SK-N-MC (cell line): ENCODE results near the gene FLNA.

Experiments
- DNase-seq: peaks from one replicate; pipeline ENCODE4 v3.0.0-alpha.2; 2011; ENCODE audit warnings: low read depth, low spot score
- H3K27ac ChIP-seq: fragments of 200-600 bp; sonication (generic); 2 replicates; pipeline ENCODE4 v1.5.1; 2016; ENCODE audit warnings: mixed run types
- H3K36me3 ChIP-seq: fragments of 200-600 bp; sonication (generic); 2 replicates; pipeline ENCODE4 v1.6.1; 2017; ENCODE audit warnings: antibody characterized with exemption, low read length, mixed read lengths; ENCODE audit not compliant: insufficient read depth
- H3K4me3 ChIP-seq: fragments of 200-600 bp; sonication (generic); 2 replicates; pipeline ENCODE4 v1.5.1; 2016
- H3K9ac ChIP-seq: fragments of 200-600 bp; sonication (generic); 2 replicates; pipeline ENCODE4 v1.8.0; 2017; ENCODE audit warnings: mixed run types, mixed read lengths; ENCODE audit not compliant: insufficient read length
- H3K9me3 ChIP-seq: fragments of 200-600 bp; sonication (generic); 2 replicates; pipeline ENCODE4 v1.6.1; 2017; ENCODE audit warnings: low read depth, mild to moderate bottlenecking, antibody characterized with exemption, low read length, moderate library complexity, mixed read lengths
- EZH2 ChIP-seq: fragments of 200-600 bp; sonication (generic); IDR thresholded peaks from one replicate; pipeline ENCODE4 v1.6.1; 2017; ENCODE audit warnings: antibody characterized with exemption
- FOXP2 ChIP-seq: optimal IDR thresholded peaks from 2 replicates; pipeline ENCODE3; 2011; ENCODE audit warnings: mild to moderate bottlenecking, moderate library complexity; ENCODE audit not compliant: insufficient read depth; ENCODE audit errors: extremely low read length, control extremely low read depth
- POLR2AphosphoS5 ChIP-seq: IDR thresholded peaks from 2 replicates; pipeline ENCODE4 v1.6.1; 2012; ENCODE audit warnings: mild to moderate bottlenecking, low read depth, low read length, borderline replicate concordance

Gene FLNA

DNA sequence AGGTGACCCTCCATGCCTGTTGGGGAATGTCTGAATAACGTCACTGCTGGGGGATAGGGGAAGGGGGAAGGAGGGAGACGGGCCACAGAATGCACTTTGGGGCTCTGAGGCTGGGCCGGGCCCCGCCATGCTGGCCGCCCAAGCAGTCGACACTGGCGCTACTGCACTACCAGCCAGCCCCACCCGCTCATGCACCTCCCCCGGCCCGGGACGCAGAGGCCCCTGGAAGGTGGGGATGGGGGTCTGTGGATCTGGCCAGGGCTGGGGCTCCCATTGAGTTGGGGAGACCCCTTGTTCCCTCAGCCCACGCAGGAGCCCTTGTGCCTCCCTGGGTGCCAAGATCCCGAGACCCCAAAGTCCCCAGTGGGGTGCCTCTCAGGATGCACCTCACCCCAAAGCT, 17.8 kb downstream of the FLNA start:
- Histone ChIP-seq H3K36me3 (peaks cover 91% of the 10 kb centered on the region), H3K9ac (no peak overlapping the region), H3K27ac (no peak overlapping the region), H3K4me3 (no peak overlapping the region), H3K9me3 (no peaks in the 10 kb centered on the region)
- DNase-seq = no peak
- TF ChIP-seq EZH2 (no peak), POLR2AphosphoS5 (no peak), FOXP2 (no peak)

DNA sequence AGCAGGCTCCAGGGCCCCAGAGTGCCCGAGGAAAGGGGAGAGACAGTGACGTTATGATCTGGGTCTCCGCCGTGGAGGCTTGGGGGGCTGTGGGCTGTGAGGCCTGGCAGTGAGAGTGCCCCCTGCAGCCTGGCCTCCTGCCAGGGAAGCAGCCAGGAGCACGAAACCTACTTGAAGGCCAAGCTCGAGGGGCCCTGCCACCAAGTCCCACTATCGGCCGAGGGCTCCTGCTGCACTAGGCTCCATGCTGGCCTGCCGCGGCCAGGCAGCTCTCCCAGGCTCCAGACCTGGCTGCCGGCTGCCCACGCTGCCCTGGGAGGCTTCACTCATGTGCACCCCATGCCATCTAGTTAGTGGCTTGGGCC, 18.7 kb downstream of the FLNA start:
- Histone ChIP-seq H3K27ac (no peak overlapping the region), H3K4me3 (no peak overlapping the region), H3K9ac (no peak overlapping the region), H3K9me3 (no peaks in the 10 kb centered on the region), H3K36me3 (peaks cover 91% of the 10 kb centered on the region; the same call in 1 of the 2 replicates)
- no peak for DNase-seq
- TF ChIP-seq EZH2 (no peak), POLR2AphosphoS5 (no peak), FOXP2 (no peak)

DNA sequence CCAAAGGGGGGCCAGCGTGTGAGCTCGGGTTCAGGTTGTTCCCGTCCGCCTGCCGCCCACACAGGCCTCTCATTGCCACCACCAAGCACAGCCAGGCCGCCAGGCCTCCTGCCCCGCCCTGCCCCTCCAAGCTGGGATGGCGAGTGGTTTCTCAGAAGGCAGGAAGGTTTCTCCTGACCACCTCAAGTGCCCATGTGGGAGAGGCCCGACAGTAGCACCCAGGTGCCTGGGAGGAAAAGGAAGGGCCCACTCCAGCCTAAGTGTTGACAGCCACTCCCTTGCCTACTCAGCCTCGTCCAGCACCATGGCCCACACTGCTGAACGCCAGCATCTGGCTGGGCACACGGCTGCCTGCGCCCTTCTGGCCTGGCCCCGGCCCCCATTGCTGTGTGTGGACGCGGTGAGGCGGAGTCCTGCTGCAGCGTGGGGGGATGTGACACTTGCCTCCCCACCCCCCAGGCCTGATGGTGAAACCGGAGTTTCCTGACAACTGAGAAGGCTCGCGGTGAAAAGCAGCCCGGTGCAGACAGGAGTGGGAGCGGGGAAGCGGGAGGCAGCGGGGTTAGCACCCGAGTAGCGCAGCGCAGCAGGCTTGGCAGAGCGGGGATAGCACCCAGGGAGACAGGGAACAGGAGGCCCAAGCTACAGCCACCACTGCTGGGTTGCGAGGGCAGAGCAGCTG, 19.2 kb downstream of the FLNA start:
- no peak overlapping the region for H3K9ac ChIP-seq
- peaks cover 91% of the 10 kb centered on the region; the same call in 1 of the 2 replicates for H3K36me3 ChIP-seq
- H3K4me3 ChIP-seq = no peak overlapping the region
- DNase-seq = no peak
- H3K9me3 ChIP-seq = no peaks in the 10 kb centered on the region
- no peak overlapping the region for H3K27ac ChIP-seq
- TF ChIP-seq FOXP2 (no peak), EZH2 (no peak), POLR2AphosphoS5 (no peak; the same call in 1 of the 2 replicates)

DNA sequence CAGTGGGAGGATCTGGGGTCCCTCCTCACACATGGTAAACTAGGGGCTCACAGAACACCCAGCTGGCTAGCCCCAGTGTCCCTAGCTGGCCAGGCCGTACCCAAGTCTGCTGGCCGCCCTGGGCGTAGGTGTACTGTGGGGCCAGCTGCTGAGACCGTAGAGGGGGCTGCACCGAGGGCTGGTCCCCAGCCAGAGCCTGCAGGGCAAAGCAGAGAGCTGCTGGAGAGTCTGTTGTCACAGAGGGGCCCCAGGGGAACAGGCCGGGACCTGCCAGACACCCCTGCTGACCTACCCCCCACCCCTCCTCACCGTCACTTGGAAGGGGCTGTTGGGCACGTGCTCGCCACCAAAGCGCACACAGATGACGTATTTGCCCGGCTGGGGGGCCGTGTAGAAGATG, 19.9 kb downstream of the FLNA start:
- no peak for TF ChIP-seq POLR2AphosphoS5
- no peak for TF ChIP-seq FOXP2
- TF ChIP-seq EZH2 = no peak
- H3K27ac ChIP-seq = no peak overlapping the region
- H3K36me3 ChIP-seq = peaks cover 91% of the 10 kb centered on the region; the same call in 1 of the 2 replicates
- H3K4me3 ChIP-seq = no peak overlapping the region
- H3K9ac ChIP-seq = no peak overlapping the region
- DNase-seq = no peak
- no peaks in the 10 kb centered on the region for H3K9me3 ChIP-seq

DNA sequence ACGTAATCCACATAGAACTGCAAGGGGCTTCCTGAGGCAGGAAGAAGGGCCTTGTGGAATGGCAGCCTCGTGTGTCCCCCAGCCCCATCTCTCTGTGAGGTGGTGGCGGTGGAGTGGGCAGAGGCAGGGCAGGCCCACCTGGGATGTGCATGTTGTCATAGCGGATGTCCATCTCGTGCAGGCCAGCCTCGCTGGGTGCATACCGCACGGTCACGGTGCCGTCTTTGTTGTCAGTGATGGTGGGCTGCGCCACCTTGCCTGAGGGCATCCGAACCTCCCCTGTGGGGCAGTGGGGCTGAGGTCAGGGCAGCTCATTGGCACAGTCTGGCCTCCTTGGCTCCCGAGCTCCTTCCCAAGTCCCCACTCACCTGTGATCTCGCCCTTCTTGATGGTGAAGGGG, 20.4 kb downstream of the FLNA start:
- Histone ChIP-seq H3K4me3 (no peak overlapping the region), H3K36me3 (peaks cover 91% of the 10 kb centered on the region; the same call in 1 of the 2 replicates), H3K27ac (no peak overlapping the region), H3K9ac (no peak overlapping the region), H3K9me3 (no peaks in the 10 kb centered on the region)
- no peak for DNase-seq
- TF ChIP-seq POLR2AphosphoS5 = no peak
- no peak for TF ChIP-seq EZH2

DNA sequence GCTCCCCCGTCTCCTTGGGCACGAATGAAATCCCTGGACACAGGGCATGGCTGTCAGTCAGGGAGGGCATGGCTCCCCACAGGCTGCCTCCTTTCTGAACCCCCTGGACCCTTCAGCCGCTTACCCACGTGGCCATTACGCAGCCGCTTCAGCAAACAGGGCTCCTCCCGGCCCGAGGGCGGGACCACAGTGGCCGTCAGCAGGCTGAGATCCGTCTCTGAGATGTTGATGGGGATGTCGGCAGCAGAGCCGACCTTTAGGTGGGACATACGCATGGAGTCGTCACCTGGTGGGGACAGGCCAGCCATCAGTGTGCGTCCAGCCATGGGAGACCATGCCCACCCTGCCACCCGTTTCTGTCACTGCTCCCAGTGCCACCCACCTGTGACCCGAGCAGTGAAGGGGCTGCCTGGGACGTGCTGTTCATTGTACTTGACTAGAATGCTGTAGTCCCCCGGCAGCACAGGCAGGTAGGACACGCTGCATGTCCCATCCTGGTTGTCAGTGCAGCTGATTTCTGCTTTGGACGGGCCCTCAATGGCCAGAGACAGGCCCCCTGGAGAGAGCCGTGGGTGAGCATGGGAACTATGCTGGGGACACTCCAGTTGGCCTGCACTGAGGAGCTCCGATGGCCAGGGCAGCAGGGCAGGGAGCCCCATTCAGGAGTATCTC, 21.1 kb downstream of the FLNA start:
- no peaks in the 10 kb centered on the region for H3K9me3 ChIP-seq
- no peak overlapping the region for H3K27ac ChIP-seq
- H3K36me3 ChIP-seq = peaks cover 87% of the 10 kb centered on the region; the same call in 1 of the 2 replicates
- H3K9ac ChIP-seq = no peak overlapping the region
- no peak overlapping the region for H3K4me3 ChIP-seq
- TF ChIP-seq FOXP2 = no peak
- TF ChIP-seq EZH2 = no peak
- no peak for TF ChIP-seq POLR2AphosphoS5
- DNase-seq = no peak

DNA sequence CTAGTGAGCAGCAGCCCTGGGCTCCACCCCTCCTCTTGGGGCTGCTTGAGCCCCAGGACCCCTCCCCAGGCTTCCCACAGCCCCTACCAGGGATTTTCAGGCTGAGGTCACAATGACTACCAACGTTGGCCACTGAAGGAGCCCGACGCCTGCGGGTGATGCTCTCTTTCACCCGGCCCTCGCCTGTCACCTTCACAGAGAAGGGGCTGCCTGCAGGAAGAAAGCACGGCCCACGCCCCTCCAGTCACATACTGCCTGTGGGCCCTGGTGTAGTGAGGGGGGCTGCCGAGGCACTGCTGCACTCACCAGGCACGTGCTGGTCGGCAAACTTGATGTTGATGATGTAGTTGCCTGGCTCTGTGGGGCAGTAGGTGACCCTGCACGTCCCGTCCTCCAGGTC, 22.0 kb downstream of the FLNA start:
- Histone ChIP-seq H3K36me3 (peaks cover 78% of the 10 kb centered on the region; the same call in 1 of the 2 replicates), H3K4me3 (no peak overlapping the region), H3K9me3 (no peaks in the 10 kb centered on the region), H3K27ac (no peak overlapping the region), H3K9ac (no peak overlapping the region)
- TF ChIP-seq POLR2AphosphoS5 = no peak
- no peak for TF ChIP-seq EZH2
- TF ChIP-seq FOXP2 = no peak
- DNase-seq = no peak

DNA sequence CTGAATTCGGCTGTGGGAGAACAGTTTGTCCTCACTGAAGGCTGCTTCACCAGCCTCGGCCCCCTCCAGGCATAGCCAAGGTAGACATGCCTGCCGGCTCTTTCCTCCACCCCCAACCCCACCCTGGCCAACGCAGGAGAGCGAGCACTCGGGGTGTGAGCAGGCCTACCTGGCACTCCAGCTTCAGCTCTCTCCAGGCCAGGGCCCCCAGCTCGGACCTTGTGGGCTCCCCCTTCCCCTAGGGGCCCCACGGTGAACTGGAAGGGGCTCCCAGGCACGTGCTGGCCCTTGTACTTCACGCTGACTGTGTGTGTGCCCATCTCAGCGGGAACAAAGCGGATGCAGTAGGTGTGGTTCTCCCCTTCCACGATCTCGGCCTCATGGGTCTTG, 22.4 kb downstream of the FLNA start:
- Histone ChIP-seq H3K9me3 (no peaks in the 10 kb centered on the region), H3K27ac (no peak overlapping the region), H3K36me3 (peaks cover 74% of the 10 kb centered on the region; the same call in 1 of the 2 replicates), H3K4me3 (no peak overlapping the region), H3K9ac (no peak overlapping the region)
- no peak for DNase-seq
- TF ChIP-seq EZH2 (no peak), POLR2AphosphoS5 (no peak), FOXP2 (no peak)

DNA sequence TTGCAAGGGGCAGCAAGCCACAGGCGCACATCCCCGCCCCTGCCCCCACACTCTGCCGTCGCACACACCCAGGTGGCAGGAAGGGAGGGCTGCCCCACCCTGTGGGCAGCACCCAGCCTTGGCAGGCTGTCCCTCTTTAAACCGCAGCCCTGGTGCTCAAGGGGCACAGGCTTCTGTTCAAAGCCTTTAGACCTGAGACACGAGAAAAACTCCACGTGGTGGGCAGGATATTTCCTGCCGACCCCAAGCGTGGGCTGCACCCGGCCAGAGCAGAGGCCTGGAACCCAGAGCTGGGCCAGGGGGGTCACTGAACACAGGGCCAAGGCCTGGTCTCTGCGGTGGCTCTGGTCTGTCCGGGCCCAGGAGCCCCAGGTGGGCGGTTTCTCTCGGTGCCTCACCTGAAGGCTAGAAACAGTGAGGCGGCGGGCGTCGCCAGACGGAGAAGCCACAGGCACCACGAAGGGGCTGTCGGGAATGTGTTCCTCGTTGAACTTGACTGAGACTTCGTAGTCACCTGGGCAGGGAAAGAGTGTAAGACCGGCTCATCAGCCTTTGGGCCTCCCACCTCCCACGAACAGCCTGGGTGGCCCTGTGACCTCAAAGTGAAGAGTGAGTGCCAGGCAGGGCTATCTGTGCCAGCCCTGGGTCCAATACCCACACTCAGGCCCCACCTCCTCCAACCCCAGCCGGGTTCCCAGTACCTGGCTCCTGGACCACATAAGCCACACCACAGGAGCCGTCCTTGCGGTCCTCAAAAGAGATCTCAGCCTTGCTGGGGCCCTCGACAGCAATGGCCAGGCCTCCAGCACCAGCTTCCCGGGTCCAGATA, 23.0 kb downstream of the FLNA start:
- H3K27ac ChIP-seq = no peak overlapping the region
- no peaks in the 10 kb centered on the region for H3K9me3 ChIP-seq
- no peak overlapping the region for H3K4me3 ChIP-seq
- H3K36me3 ChIP-seq = peaks cover 67% of the 10 kb centered on the region; the same call in 1 of the 2 replicates
- no peak overlapping the region for H3K9ac ChIP-seq
- DNase-seq = no peak
- TF ChIP-seq EZH2 (no peak), FOXP2 (no peak), POLR2AphosphoS5 (no peak)
